Bone marrow (tissue), 2 donors: Measurements from ENCODE around the gene MS4A4A.
A peak's percentile ranks its signal among the peaks of the same experiment; 100 is the strongest.
"Not testable (repeated sequence)": the region's sequence is repeated elsewhere in the genome, so short reads cannot be mapped to it uniquely, and the experiment has no call there.

Source experiments
- DNase-seq, 2 donors: peaks; one replicate each; lab custom pipeline; 2025; lab: John Stamatoyannopoulos, UW

MS4A4A gene

DNA sequence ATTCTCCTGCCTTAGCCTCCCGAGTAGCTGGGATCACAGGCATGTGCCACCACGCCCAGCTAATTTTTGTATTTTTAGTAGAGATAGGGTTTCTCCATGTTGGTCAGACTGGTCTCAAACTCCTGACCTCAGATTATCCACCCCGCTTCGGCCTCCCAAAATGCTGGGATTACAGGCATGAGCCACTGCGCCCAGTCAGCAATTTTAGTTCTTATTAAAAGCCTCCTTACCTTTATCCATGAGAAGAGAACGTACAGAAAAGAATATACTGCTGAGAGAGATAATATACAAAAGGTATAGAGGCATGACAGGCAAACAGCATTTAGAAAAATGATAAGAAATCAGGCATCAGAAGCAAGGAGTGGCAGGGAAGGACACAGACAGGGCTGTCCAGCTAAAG is 21.4 kb downstream of the MS4A4A start:
- not testable (repeated sequence) for DNase-seq

DNA sequence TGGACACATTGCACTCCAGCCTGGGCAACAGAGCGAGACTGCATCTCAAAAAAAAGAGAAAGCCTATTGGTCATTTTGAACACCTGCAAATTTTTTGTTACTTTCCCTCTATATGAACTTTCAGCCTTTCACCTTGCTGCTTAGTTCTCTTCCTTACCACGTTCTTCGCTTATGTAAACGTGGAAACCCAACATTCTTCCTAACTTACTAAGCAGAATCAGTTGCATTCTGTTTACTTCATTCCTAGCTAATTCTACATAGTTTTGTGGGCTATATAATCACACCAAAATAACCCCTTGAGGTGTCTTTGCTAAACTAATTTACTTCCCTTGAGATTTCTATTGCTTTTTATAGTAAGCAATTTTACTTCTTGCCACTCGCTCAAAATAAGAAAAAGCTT is 23.2 kb downstream of the MS4A4A start:
- no peak for DNase-seq

DNA sequence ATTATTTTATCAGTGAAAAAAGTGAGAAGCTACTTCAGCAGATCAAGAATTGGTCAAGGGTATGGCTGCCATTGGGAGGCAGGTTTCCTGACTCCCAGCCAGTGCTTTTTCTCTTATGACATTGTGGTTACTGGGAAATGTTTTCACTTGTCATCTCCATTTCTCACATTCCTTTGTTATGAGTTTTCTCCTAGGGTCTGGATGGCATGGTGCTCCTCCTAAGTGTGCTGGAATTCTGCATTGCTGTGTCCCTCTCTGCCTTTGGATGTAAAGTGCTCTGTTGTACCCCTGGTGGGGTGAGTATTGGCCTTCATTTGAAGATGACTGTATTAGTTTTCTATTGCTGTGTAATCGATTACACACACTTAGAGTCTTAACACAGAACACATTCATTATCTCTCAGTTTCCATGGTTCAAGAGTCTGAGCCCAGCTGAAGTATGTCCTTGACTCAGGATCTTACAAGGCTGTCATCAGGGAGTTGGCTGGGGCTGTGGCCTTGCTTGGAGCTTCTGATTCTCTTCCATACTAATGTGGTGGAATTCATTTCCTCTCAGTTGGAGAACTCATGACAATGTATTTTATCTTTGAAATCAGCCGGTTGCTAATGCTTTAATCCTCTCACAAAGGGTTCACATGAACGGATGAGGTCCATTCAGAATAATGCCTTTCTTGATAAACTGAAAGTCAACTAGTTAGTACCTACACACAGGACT is 25.6 kb downstream of the MS4A4A start:
- DNase-seq: no peak

DNA sequence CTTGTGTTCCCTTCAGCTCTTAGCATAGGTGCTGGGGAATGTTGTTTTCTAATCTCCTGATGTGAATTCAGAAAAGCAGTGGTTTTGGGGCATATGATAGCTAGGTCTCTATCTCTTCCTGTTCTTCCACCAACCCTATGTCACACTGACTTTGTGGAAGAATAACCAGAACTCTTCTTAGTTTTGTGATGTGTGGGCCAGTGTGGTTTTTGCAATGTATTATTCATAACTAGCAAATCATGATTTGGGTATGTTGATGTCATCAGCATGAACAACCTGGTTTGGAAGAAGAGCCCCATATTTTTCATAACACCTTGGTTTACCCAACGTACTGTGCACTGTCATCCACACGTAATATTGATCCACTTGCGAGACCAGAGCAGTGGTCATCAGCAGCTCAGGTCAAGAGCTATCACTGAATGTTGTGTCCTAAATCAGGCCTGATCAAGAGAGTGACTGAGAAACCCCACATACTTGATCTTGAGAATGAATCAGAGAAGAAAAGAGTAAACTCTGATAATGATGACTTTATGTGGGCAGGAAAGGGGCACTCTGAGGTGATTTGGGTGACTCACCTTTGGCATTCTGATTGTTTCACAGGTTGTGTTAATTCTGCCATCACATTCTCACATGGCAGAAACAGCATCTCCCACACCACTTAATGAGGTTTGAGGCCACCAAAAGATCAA is 27.2 kb downstream of the MS4A4A start:
- no peak for DNase-seq

DNA sequence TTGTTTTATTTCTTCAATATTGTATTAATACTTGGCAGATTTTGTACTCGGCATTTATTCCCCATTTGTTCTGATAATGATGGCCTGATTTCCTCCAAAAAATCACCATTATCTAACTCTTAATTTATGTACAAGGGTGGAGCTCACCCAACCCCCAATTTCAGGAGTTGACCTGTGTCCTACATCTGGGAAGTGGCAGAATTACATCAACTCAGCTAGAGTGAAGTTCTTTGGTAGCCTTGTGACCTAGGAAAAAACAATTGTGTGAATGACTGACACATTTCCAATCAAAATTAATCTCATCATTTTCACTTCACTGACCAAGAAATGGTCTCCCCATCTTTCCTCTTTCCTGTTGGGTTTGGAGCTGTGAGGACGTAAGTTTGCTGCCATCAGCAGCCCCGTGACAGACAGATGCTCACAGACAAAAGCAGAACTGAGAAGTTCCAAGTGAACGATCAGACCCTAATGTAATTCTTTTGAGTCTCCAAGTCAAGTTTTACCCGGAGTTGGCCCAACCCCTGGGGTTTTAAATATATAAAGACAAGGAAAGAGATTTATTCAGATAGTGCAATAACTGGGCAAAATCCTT is 30.0 kb downstream of the MS4A4A start:
- no peak for DNase-seq

DNA sequence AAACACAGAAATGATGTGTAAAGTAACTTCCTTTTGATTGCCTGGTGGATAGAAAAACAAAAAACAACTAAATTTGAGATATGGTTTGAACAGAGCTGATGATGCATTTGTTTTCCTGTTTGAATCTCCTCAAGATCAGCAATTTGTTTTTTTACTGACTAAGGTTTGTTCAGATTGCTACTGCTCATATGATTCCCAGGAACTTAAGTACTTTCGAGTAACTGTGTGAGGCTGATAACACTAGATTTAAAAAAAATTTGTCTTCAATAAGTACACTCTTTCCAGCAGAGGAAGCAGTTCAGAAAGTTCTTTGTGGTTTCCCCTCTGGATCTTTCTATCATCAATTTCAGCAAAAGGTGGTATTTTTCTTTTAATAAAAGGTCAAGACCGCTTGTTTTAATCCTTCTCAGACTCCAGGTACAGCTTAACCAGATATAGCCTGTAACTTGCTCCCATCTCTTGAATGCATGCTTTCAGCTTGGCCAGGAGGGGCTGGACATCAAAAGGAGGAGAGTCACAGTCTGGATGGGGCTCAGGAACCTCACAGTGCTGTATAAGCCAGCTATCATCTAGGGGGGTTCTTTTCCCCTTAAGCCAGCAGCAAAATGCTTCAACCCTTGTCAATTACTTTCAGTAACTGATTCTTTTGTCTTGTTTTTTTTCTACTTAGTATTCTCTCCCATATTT is 34.3 kb downstream of the MS4A4A start:
- no peak for DNase-seq

DNA sequence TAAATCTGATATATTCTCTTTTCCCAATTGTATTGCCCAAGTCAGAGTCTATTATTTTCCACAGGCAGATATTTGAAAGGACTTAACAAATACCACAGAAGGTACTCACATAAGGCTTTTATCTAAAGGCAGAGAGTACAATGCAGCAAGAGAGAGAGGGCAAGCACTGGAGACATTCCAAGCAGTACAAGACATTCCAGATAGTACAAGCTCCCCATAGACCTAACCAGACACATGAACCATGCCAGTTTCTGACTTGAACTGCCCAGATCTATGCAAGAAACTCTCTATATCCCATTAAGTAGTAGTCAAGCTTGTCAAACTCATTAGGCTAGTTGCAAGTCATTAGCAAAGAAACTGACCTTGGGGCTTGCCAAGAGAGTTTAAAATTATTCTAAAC is 35.4 kb downstream of the MS4A4A start:
- DNase-seq: no peak

DNA sequence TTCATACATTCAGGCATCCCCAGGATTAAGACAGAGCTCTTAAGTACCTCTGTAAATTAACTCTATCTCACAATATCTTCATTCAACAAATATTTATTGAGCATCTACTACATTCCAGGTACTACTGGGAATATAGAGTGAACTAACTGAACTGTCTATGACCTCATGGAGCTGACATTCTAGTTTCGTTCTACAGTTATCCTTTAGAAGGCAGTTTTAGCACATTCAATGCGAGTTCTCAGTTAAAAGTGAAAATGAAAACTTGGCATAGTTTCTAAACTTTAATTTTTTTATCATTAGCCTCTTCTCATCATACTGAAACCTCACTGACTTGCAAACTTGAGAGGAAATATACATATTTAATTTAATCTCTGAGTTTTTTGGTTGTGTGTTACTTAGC is 35.9 kb downstream of the MS4A4A start:
- DNase-seq: no peak

DNA sequence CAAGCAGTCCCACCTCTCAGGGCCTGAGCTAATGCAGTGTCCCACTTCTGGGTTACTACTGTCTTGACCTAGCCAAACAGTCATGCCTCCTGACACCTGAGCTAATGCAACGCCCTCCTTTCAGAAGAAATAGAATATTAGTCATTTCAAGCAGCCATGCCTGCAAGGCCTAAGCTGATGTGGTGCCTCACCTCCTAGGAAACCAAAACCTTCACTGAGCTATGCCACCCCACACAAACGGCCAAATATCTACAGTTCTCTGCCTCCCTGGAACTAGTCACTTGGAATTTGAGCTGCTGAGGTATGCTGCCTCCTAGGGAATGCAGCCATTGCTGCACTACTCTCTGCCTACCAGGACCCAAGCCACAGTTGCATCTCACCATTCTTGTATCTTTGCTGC is 38.3 kb downstream of the MS4A4A start:
- no peak for DNase-seq

DNA sequence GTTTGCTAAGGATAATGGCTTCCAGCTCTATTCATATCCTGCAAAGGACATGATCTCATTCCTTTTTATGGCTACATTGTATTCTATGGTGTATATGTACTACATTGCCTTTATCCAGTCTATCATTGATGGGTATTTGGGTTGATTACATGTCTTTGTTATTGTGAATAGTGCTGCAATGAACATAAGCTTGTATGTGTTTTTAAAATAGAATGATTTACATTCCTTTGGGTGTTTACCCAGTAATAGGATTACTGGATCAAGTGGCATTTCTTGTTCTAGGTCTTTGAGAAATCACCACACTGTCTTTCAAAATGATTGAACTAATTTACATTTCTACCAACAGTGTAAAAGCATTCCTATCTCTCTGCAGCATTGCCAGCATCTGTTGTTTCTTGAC is 40.6 kb downstream of the MS4A4A start:
- no peak for DNase-seq

DNA sequence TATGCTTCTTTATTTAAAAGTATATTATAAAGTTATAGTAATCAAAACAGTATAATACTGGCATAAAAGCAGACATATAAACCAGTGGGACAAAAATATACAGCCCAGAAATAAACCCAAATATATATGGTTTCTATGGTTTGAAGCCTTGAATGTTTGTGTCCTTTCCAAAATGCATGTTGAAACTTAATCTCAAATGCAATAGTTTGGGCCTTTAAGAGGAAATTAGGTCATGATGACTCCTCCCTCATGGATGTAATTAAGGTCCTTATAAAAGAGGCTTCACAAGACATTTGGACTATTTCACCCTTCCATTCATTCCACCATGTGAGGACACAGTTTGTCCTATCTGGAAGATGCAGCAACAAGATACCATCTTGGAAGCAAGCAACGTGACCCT is 46.5 kb downstream of the MS4A4A start, which contains the start of gene MS4A6E:
Gene MS4A6E, plus strand, starts transcription at position 301 of the 400 bp plus-strand sequence. CDS start 7,641 bp downstream, outside the sequence.
- no peak for DNase-seq

DNA sequence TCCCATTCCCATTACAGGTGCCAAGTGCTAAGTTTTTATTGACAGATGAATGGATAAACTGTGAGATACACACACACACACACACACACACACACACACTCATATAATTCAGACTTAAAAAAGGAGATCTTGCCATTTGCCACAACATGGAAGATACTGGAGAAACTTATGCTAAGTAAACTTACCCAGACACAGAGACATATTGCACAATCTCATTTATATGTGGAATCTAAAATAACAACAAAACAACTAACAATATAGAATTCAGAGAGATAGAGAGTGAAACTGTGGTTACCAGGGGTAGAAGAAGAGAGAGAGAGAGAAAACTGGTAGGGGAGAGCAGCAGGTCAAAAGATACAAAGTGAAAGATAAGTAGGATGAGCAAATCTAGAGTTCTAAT is 48.0 kb downstream of the MS4A4A start:
- no peak for DNase-seq

DNA sequence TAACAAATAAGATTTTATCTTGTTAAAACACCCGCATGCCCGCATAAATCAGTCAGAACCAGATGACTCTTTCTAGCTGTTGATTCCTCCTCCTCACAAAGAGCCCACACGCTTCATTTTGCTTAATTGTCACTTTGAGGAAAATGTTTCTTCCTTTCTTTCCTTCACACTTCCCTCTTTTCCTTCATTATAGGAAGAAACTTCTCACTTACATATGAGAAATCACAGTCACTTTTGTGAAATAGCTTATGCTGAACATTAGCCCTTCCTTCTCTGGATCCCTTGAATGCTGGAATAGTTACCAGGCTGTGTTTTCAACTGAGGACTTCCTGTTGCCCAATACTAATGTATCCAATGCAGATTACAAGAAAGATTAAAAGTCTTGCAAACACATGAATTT is 52.4 kb downstream of the MS4A4A start:
- no peak for DNase-seq

DNA sequence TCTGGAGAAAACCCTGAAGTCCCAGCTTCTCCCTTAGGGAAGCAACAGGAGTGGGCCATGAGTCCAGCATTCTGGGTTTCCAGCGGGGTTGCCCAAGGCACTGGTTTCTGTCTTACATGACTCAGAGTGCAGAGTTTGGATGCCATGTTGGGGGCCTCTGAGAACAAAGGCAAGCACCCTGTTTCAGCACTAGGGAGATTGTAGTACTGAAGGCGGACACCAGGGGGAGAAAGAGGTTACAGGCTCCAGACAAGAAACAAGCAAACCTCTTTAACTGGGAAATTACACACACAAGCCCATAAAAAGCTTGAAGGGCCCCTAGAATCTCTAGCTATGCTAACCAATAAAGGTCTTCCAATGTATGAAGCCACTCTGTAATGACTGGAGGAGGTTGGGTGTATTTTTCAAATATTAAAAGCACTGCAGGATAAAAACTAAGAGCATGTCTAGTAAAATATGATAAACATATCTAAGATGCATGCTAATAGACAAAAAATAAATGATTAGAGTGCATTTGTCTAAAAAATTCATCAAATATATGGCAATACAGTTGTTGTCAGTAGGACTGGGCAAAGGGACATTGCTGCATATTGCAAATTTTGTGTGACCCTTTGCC is 53.6 kb downstream of the MS4A4A start:
- DNase-seq: peak; percentile 24 to 74

DNA sequence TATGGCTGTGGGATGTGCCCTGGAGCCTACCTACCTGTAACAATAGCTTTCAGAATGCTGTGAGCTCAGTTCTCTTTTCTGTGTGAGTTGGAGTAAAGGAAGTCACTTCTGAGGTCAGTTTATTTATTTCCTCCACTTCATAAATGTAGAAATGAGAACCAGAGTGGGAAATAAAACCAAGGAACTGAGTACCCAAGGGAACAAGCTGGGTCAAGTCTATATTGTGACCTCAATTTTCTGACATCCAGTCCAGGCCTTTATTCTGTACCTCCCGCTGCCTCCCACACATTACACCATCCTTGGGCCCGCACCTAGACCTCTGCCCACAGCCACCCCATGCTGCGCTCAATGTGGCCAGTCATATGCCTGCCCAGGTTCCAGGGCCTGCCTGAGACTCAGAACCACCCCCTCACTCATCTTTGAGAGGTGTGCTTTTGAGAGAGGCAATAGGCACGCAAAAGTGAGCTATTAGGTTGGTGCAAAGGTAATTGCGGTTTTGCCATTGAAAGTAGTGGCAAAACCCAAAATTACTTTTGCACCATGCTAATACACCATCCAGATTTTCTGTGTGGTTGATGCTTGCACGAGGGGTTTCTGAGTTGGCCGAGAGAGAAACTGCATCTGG is 56.4 kb downstream of the MS4A4A start:
- no peak for DNase-seq

DNA sequence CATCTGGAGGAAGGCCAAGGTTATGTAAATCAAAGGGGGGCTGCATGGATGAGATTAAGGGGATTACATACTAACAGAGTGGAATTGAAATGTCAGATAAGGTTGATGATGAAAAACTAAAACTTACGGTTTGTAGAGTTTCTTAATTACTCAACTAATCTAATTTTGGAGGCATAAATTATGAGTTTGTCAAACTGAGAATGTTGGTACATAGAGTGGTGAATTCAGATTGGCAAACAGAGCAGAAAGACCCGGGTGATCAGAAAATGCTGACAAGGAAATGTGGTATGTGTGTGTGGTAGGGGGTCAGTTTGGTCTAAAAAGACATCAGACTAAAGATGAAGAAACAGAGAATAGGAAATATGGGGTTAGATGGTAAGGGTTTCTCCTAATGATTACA is 57.6 kb downstream of the MS4A4A start:
- no peak for DNase-seq

DNA sequence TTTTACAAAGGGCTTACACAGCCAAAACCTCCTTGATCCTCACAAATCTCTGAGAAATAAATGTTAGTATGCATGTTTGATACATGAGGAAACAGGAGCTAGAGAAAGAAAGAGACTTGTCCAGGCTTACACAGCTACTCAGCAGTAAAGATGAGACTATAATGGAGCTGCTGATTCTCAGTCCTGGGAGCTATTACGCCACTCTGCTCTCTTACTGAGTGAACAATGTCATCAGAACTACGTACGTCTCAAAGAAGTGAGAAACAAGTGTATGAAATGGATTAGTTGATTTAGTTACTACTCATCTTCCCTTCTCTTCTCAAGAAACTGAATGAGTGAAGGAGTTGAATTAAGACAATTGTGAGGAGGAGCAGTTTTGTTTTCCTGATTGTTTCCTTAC is 58.9 kb downstream of the MS4A4A start:
- no peak for DNase-seq

DNA sequence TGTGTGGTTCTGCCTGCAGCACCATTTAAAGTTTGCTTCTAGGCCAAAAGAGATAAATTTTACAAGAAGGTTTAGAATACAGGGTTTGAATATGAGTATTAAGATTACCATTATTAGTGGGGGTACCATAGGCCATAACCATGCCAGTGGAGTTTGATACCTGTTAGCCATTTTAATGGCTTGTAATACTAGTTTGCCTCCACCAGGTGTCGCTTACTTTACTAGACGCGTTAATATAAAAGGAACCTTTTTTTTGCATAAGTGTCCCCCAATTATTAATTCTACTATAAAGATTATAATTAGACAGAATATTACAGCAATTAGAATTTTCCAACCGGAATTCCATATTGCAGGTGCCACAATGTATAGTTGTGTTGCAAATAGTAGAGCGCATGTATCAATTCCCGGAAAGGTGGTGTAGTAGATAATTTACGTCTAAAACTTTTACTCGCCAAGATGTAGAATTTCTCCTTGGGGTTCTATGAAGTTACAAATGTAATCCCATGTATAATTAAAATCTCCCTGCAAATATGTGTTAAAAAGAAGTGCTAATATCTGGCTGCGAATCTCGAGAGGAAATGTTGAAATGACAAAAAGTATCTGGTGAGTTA is 62.7 kb downstream of the MS4A4A start:
- DNase-seq: peak in 1 of 2 donors; percentile 9

DNA sequence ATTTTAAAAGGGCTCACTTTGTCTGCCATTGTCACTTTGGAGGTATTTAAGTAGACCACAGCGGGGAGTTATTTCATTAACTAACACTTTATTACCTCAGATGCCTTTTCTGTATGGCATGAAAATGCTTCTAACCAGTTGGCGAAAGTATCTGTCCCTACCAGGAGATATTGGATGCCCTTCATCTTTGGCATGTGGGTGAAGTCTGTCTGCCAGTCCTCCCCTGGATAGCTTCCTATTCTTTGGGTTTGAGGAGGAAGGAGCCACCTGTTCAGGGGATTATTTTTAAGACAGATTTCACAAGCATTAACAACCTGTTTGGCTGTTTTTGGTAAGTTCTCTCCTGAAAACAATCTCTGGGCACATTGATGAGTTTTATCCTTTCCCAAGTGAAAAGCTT is 63.7 kb downstream of the MS4A4A start:
- DNase-seq: no peak

DNA sequence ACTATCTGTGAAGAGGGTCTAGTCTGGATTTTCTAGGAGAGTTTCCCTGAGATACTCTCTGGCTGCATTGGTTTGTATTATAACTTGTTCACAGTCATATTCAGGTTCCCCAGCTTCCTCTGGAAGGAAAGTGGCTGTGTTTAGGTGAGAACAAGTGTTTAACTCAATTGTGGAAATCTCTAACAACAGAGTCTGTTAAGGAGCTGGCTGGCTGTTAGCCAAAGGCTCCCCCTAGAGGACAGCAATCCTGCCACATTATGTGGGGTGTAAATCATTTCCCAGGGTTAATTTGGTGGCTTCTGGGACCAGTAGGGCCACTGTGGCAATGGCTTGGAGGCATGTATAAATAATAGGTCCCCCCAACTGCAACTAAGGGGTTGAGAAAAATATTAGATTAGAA is 65.0 kb downstream of the MS4A4A start:
- DNase-seq: no peak

DNA sequence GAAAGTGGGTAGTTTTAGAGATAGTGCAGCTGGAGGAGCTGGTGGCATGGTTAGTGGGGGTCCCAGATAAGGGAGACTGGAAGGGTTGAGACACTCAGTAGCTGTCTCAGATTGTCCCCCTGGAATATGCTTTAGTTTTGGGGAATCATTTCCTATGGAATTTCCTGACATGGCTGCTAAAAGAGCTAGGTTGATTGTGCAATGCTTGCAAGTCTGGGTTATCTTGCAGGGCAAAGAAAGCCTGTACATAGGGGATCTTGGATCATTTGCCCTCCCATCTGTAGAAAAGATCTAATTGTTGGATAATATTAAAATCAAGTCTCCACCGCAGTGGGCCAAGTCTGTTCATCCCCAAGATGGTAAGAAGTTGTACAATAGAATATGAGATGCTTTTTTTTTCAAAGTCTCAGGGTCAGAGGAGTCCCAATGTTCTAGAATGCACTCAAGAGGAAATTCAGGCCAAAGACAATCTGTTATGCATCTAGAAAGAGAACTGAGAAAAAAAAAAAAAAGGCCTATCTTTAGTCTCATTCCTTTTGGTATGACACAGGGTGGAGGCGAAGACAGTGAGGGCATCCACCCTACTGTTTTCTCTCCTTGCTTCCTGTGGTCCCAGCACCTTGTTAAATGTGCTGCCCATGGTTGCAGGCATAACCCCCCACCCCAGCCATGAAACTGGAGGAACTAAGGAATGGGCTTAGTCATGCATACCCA is 66.8 kb downstream of the MS4A4A start:
- DNase-seq: no peak
